Thoracic aorta (tissue), 2 donors: ENCODE results near the gene TGFBR2. TPM values are rescaled to one million over a fixed set of nuclear protein-coding genes. Genes with fewer than 3 reads are reported as not detected.

Source experiments
- ATAC-seq: fragments of 150-250 bp; one replicate; pipeline ENCODE4 v1.8.0; 2017; ENCODE audit warnings: low read depth; ENCODE audit not compliant: insufficient number of reproducible peaks, low FRiP score
- DNase-seq: peaks from one replicate; pipeline ENCODE4 v3.0.0-alpha.2; 2020; ENCODE audit warnings: low spot score
- H3K27ac ChIP-seq, 2 donors: fragments of 200-600 bp; sonication (generic); 1 replicate in 1 of 2; 2 replicates in 1 of 2; pipeline ENCODE4 v1.5.1; 2016; ENCODE audit warnings: mild to moderate bottlenecking in 2 of 2, moderate library complexity in 2 of 2
- H3K27me3 ChIP-seq: fragments of 200-600 bp; sonication (generic); replicated peaks from 2 replicates; pipeline ENCODE4 v1.6.0; 2016; ENCODE audit warnings: mild to moderate bottlenecking; ENCODE audit not compliant: insufficient read depth
- H3K36me3 ChIP-seq: fragments of 200-600 bp; sonication (generic); one replicate; pipeline ENCODE4 v1.5.1; 2016
- H3K4me1 ChIP-seq, 2 donors: fragments of 200-600 bp; sonication (generic); 1 replicate in 1 of 2; 2 replicates in 1 of 2; pipeline versions ENCODE4 v1.5.1 to v1.6.0; 2016; ENCODE audit warnings: low read depth in 2 of 2, mild to moderate bottlenecking in 1 of 2; ENCODE audit not compliant: control insufficient read depth in 1 of 2
- H3K4me3 ChIP-seq: fragments of 200-600 bp; sonication (generic); 2 replicates; pipeline ENCODE4 v1.5.1; 2016; ENCODE audit warnings: mild to moderate bottlenecking
- H3K9me3 ChIP-seq: fragments of 200-600 bp; sonication (generic); 2 replicates; pipeline ENCODE4 v1.5.1; 2016
- total RNA-seq, 2 donors: library from RNA; depleted of rRNA; stranded (reverse); fragments of >200 nt; gene quantifications; one replicate each; pipeline versions ENCODE4 v1.1.0 to v1.2.3, GENCODE V29; 2016
- TF ChIP-seq, protein P1 (sequence below): fragments of 200-600 bp; sonication (generic); IDR thresholded peaks from one replicate; pipeline ENCODE4 v1.5.1; 2019; ENCODE audit warnings: antibody characterized with exemption

TGFBR2 gene
- total RNA-seq, 2 donors from 2014 or later: 250 to 355 TPM

DNA sequence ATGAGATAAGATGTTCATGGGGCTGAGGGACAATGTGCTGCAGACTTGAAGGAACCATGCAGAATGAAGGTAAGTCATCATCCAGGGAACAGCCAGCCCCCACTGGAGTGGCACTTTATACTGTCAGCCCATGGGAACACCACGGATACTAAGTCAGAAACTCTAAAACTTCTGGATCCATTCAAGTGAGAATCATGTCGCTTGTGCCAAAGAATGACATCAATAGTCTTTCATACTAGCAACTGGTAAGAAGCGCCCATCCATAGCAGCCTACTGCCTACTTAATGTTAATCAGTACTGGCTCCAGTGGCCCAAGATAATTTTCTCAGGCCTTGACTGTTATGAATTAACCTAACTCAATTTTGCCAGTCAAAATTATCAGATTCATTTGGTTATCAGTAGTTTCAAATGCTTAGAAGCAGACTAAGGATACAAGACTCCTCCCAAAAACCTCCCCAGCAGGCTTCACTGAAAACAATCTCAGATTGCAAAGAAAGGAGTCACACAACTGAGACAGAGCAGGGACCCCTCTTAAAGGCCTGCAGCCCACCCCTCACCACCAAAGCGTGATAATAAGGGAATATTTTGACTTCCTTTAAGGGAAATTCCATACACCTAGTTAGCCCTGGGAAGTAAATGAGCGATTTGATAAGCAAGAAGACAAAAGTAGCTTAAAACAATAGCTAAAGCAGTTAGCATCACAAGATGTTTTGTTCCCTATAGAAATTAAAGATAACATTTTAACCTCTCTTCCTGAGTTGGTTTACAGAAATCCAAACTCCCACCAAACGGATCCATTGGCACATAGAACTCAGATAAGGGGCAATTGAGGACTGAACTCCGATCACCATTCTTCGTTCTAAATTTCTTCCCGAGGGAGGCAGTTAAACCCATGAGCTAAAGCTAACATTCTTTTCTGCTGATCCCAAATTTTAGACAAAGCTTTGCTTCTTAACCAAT is 98.8 kb downstream of the TGFBR2 start:
- Histone ChIP-seq H3K36me3 (no peaks in the 10 kb centered on the region), H3K4me3 (no peak overlapping the region), H3K27me3 (no peaks in the 10 kb centered on the region), H3K9me3 (no peaks in the 10 kb centered on the region), H3K27ac (no peak overlapping the region), H3K4me1 (no peaks in the 10 kb centered on the region)
- ATAC-seq (no peak), DNase-seq (no peak)
- TF ChIP-seq, protein P1, sequence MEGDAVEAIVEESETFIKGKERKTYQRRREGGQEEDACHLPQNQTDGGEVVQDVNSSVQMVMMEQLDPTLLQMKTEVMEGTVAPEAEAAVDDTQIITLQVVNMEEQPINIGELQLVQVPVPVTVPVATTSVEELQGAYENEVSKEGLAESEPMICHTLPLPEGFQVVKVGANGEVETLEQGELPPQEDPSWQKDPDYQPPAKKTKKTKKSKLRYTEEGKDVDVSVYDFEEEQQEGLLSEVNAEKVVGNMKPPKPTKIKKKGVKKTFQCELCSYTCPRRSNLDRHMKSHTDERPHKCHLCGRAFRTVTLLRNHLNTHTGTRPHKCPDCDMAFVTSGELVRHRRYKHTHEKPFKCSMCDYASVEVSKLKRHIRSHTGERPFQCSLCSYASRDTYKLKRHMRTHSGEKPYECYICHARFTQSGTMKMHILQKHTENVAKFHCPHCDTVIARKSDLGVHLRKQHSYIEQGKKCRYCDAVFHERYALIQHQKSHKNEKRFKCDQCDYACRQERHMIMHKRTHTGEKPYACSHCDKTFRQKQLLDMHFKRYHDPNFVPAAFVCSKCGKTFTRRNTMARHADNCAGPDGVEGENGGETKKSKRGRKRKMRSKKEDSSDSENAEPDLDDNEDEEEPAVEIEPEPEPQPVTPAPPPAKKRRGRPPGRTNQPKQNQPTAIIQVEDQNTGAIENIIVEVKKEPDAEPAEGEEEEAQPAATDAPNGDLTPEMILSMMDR: no peak

DNA sequence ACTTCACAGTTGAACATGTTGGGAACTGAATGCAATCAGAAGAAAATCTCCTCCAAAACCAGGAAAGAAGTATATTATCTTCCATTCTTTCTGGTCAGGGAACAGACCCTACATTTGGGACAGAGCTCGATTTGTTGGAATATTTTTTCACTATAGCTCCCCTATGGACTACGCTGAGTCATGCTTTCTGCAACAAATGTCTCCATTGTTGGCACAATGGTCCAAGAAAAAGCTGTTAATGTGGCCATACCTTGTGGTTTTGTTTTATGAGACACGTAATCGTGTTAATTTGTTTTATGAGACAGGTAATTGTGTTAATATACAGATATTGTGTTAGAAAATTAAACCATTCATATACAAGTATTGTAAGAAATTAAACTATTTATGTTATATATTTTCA is 101.4 kb downstream of the TGFBR2 start:
- ATAC-seq (no peak), DNase-seq (no peak)
- no peak overlapping the region for H3K27ac ChIP-seq
- TF ChIP-seq, protein P1: no peak
- no peak overlapping the region for H3K4me3 ChIP-seq
- H3K27me3 ChIP-seq: no peaks in the 10 kb centered on the region
- no peaks in the 10 kb centered on the region for H3K36me3 ChIP-seq
- H3K4me1 ChIP-seq: no peaks in the 10 kb centered on the region
- no peaks in the 10 kb centered on the region for H3K9me3 ChIP-seq

DNA sequence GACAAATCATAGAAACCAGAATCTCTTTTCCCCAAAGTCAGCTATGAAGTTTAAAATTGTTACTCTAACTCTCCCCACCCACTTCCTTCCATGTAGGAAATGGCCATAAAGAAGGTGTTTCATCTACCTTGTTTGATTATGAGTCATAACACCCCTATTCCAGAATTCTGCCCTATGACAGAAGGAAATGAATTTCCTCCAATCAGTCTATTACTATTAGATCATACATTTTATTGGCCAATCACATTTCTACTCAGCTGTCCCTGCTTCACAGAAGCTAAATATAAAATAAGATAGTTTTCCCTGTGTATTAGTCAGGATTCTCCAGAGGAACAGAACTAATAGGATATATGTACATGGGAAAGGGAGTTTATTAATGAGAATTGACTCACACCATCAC is 102.1 kb downstream of the TGFBR2 start:
- Histone ChIP-seq H3K27me3 (no peaks in the 10 kb centered on the region), H3K36me3 (no peaks in the 10 kb centered on the region), H3K9me3 (no peaks in the 10 kb centered on the region), H3K4me1 (no peaks in the 10 kb centered on the region), H3K4me3 (no peak overlapping the region), H3K27ac (no peak overlapping the region)
- ATAC-seq (no peak), DNase-seq (no peak)
- TF ChIP-seq, protein P1: no peak

DNA sequence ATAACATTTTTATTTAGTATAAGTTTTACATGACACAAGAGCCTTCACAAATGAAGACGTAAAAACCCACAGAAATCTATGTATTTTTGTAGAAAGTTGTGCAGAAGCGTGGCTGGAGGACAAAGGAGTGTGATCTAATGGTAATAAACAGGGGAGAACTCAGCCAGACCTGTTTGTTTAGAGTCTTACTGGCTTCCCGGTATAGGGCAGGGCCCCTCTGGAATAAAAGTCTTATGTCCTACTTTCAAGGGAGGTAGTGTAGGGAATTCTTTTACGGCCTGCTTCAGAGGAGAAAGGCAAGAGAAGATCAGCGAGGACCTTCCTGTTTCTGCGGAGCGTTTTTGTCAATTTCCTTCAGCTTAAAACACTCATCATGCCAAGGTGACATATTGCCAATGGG is 103.6 kb downstream of the TGFBR2 start:
- ATAC-seq: no peak
- no peak overlapping the region for H3K27ac ChIP-seq
- no peaks in the 10 kb centered on the region for H3K4me1 ChIP-seq
- no peak overlapping the region for H3K4me3 ChIP-seq
- TF ChIP-seq, protein P1: no peak
- no peaks in the 10 kb centered on the region for H3K9me3 ChIP-seq
- H3K36me3 ChIP-seq: no peaks in the 10 kb centered on the region
- no peaks in the 10 kb centered on the region for H3K27me3 ChIP-seq
- DNase-seq: no peak

DNA sequence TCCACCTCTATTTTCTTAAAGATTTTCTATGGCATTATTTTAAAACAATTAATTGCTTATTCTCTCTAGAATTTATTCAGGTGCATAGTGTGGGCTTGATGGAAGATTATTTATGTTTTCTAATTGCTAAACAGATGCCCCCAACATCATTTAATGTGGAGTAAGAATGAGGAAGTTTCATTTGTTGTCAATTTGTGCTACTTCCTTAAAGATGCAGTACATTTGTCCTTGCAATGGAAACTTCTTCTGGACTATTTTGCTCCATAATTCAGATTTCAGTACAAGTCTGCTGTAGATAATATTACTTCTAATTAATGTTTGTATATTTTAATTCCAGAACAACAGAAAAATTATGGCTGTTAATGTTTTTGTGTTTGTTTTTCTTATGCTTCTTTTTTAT is 104.8 kb downstream of the TGFBR2 start:
- Histone ChIP-seq H3K9me3 (no peaks in the 10 kb centered on the region), H3K27ac (no peak overlapping the region), H3K4me1 (no peaks in the 10 kb centered on the region), H3K36me3 (no peaks in the 10 kb centered on the region), H3K4me3 (no peak overlapping the region), H3K27me3 (no peaks in the 10 kb centered on the region)
- ATAC-seq (no peak), DNase-seq (no peak)
- TF ChIP-seq, protein P1: no peak
